IPS DF 6.9 (cell line): ENCODE results near the gene MNAT1.
"Not testable (repeated sequence)": the region's sequence is repeated elsewhere in the genome, so short reads cannot be mapped to it uniquely, and the experiment has no call there.

ENCODE experiments used
- DNase-seq: peaks from one replicate; pipeline ENCODE4 v3.0.0-alpha.2; 2013; ENCODE audit warnings: low read depth, low spot score
- H3K27ac ChIP-seq: one replicate; pipeline ENCODE4 v1.5.1; 2013; ENCODE audit warnings: low read length, control low read depth
- H3K27me3 ChIP-seq: 2 replicates; pipeline ENCODE4 v1.6.1; 2013; ENCODE audit warnings: mild to moderate bottlenecking, low read length; ENCODE audit not compliant: control insufficient read depth, insufficient read depth
- H3K36me3 ChIP-seq: 2 replicates; pipeline ENCODE4 v1.6.1; 2013; ENCODE audit warnings: low read length; ENCODE audit not compliant: control insufficient read depth, insufficient read depth
- H3K4me1 ChIP-seq: 2 replicates; pipeline ENCODE4 v1.6.1; 2013; ENCODE audit warnings: low read length; ENCODE audit not compliant: control insufficient read depth, insufficient read depth
- H3K4me3 ChIP-seq: 2 replicates; pipeline ENCODE4 v1.5.1; 2013; ENCODE audit warnings: mild to moderate bottlenecking, low read length
- H3K9me3 ChIP-seq: 2 replicates; pipeline ENCODE4 v1.6.1; 2013; ENCODE audit warnings: low read length, inconsistent platforms; ENCODE audit not compliant: control insufficient read depth, insufficient read depth
- WGBS: extraction: QIAGEN DNeasy Blood & Tissue Kit; methylation state at CpG from one replicate; pipeline ENCODE4 v1.1.7; 2013; ENCODE audit warnings: mixed read lengths, missing lambda C conversion rate; ENCODE audit not compliant: insufficient read length, insufficient coverage; 5-methylcytosine and 5-hydroxymethylcytosine counted together

MNAT1 gene

DNA sequence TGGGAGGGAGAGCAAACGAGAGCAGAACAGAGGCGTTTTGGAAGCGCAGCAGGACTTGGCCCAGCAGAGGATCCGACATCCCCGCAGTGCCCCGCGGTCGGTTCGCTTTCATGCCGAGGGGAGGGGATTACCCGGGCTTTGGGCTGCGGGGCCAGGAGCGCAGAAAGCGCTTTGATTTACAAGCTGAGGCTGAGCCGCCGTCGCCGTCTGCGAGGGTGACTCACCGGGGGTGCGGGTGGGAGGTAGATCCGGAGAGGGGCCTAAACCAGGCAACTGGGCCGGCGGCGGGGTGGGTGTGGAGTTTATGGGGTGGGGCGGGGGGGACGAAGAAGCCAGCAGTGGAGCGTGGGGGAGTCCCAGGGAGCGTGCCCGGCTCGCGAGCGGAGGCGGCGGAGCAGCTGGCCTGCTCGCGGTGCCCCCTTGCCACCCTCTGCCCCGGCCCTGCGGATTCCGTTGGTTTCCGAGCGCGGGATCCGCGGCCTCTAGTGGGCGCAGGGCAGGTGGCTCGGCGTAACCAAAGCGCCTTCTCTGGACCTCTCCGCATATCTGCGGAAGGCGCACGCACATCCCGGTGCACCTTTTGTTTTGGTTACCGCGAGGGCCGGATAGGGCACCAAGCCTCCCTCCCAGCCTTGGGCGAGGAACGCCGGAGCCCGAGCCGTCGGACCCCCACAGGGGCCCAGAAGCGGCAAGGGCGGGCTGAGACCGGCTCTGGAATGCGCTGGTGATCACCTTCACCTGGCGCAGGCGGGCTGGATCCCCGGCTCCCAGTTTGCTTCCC lies 13.0 kb upstream of the MNAT1 start:
- peaks cover 6% of the 10 kb centered on the region for H3K36me3 ChIP-seq
- H3K9me3 ChIP-seq: no peaks in the 10 kb centered on the region
- no peak for DNase-seq
- H3K4me3 ChIP-seq: peak overlapping the region; percentile 88
- peaks cover 2% of the 10 kb centered on the region; the same call in 1 of the 2 replicates for H3K4me1 ChIP-seq
- no peaks in the 10 kb centered on the region for H3K27me3 ChIP-seq
- H3K27ac ChIP-seq: no peak overlapping the region
- no CpG with 5 or more reads among the region's 70 CpGs for WGBS

DNA sequence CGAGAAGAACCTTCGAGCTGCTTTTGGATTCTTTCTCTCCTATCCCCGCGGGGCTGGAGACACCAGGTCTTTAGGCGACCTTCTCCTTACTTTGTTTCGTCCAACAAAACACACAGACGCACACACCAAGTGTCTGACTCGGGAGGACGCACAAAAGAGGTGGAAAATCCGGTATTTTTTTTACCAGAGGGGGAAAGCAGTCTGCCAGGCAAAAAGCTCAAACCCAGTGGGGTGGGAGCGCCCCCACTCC lies 12.5 kb upstream of the MNAT1 start:
- H3K4me3 ChIP-seq: peak overlapping the region; percentile 88
- no peak for DNase-seq
- peaks cover 6% of the 10 kb centered on the region for H3K36me3 ChIP-seq
- peaks cover 2% of the 10 kb centered on the region; the same call in 1 of the 2 replicates for H3K4me1 ChIP-seq
- no peak overlapping the region for H3K27ac ChIP-seq
- no CpG with 5 or more reads among the region's 11 CpGs for WGBS
- no peaks in the 10 kb centered on the region for H3K9me3 ChIP-seq
- H3K27me3 ChIP-seq: no peaks in the 10 kb centered on the region

DNA sequence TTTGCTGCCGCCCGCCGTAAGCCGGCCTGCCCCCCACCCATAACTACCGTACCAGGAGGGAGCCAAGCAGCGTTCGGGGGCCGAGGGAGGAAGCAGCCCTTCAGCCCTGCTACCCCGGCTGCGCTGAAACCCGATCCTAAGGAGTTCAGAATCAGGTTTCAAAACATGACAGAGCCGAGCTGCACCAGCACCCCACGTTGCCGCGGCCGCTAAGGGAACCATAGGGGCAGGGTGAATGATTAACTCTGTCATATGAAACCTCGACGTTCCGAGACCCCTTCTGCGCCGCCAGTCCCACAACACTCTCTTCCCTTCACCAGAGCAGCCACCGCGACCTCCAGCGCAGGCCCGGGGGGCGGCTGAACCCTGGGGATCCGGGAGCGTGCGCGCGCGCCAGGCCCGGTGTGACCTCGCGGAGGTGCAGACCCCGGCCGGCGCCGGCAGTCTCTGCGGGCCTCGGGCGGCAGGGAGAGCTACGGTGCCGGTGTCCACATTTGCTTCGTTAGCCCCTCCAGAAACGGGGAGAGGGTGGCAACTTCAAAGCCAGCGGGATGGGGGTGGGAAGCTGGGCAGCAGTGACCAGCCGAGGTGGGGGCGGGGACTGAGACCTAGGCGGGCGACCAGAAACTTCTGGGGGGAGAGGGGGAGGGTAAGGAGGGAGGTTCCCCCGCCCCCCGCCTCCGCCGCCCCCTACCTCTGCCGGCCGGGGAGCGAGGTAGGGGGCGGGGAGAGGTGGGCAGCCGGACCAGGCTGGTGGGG lies 12.0 kb upstream of the MNAT1 start:
- H3K27me3 ChIP-seq: no peaks in the 10 kb centered on the region
- DNase-seq: no peak
- H3K9me3 ChIP-seq: no peaks in the 10 kb centered on the region
- WGBS: no CpG with 5 or more reads among the region's 60 CpGs
- peak overlapping the region; percentile 88 for H3K4me3 ChIP-seq
- H3K36me3 ChIP-seq: peaks cover 6% of the 10 kb centered on the region
- H3K4me1 ChIP-seq: peaks cover 2% of the 10 kb centered on the region; the same call in 1 of the 2 replicates
- no peak overlapping the region for H3K27ac ChIP-seq

DNA sequence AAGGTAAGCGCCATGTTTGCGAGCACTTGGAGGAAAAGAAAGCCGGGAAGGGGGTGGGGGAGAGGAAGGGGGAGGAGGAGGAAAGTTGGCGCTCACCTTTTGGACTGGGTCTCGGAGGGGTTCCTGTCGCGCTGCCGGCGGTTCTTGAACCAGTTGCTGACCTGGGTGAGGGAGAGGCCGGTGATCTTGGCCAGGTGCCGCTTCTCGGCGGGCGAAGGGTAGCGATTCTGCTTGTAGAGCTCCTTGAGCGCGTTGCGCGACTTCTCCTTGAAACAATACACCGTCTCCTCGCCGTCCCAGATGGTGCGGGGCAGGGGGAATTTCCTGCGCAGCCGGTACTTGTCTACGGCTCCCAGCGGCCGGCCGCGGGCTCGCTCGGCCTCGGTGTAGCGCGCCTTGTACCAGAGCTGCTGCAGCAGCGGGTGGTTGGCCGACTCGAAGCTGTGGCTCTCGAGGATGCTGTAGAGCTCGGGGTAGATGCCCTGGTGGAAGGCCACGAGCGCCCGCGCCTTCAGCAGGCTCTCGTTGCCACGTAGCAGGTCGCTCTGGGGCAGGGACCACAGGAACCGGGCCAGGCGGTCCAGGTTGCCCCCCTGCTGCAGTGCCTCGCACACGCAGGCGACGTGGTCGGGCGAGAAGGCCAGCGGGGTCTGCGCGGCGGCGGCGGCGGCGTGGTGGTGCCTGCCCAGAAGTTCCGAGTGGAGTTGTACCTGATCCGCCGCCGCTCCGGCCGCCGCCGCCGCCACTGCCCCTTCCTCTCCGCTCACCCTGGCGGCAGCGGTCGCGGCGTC lies 11.2 kb upstream of the MNAT1 start:
- no peak for DNase-seq
- no peaks in the 10 kb centered on the region for H3K9me3 ChIP-seq
- H3K4me1 ChIP-seq: peaks cover 2% of the 10 kb centered on the region; the same call in 1 of the 2 replicates
- WGBS: no CpG with 5 or more reads among the region's 78 CpGs
- H3K27ac ChIP-seq: no peak overlapping the region
- peaks cover 6% of the 10 kb centered on the region for H3K36me3 ChIP-seq
- H3K27me3 ChIP-seq: no peaks in the 10 kb centered on the region
- peak overlapping the region; percentile 88 for H3K4me3 ChIP-seq

DNA sequence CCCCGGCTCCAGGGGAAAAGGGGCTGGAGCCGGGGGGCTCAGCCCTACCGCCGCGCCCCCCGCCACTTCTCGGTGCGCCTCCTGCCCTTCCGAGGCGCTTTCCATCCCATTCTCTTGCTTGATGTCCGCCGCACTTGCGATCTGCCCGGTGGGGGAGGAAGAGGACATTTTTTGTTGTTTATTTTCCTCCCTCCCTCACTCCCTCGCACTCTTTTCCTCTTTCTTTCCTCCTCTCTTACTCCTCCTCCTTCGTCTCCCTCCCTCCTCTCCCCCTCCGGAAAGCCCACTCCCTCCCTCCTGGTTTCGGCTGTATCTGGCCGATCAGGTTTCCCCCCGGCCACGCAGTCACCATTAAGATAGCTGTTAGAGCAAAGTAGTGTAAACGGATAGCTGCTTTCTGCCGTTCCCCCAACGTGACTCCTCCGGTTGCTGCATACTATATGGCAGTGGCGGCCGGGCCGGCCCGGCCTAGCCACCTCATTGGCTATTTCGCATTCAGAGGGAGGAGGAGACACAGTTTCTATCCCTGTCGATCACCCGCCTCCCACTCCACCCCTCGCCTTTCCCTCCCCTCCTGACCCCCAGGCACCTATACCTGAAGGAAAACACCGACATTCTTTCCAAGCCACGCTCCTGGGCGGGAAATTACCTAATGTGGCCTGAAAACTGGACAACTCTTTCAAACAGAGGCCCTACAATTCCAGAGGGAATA lies 10.5 kb upstream of the MNAT1 start, which contains the start of gene SIX4:
Gene SIX4, minus strand, starts transcription at position 445 of the 712 bp plus-strand sequence. Its CDS starts 277 bp downstream, at position 168.
- H3K27me3 ChIP-seq: no peaks in the 10 kb centered on the region
- peak within 1 kb of the TSS; percentile 88 for H3K4me3 ChIP-seq
- H3K9me3 ChIP-seq: no peaks in the 10 kb centered on the region
- DNase-seq: peak; percentile 91
- peaks cover 6% of the 10 kb centered on the region for H3K36me3 ChIP-seq
- H3K27ac ChIP-seq: no peak within 1 kb of the TSS
- no CpG with 5 or more reads among the region's 36 CpGs for WGBS
- peaks cover 2% of the 10 kb centered on the region; the same call in 1 of the 2 replicates for H3K4me1 ChIP-seq

DNA sequence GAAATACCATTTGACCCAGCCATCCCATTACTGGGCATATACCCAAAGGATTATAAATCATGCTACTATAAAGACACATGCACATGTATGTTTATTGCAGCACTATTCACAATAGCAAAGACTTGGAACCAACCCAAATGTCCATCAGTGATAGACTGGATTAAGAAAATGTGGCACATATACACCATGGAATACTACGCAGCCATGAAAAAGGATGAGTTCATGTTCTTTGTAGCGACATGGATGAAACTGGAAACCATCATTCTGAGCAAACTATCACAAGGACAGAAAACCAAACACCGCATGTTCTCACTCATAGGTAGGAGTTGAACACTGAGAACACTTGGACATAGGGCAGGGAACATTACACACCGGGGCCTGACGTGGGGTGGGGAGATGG lies 3.3 kb upstream of the MNAT1 start:
- H3K27ac ChIP-seq, H3K36me3 ChIP-seq, H3K4me1 ChIP-seq, H3K27me3 ChIP-seq, DNase-seq, H3K9me3 ChIP-seq, H3K4me3 ChIP-seq: not testable (repeated sequence)
- WGBS: no CpG with 5 or more reads among the region's 5 CpGs

DNA sequence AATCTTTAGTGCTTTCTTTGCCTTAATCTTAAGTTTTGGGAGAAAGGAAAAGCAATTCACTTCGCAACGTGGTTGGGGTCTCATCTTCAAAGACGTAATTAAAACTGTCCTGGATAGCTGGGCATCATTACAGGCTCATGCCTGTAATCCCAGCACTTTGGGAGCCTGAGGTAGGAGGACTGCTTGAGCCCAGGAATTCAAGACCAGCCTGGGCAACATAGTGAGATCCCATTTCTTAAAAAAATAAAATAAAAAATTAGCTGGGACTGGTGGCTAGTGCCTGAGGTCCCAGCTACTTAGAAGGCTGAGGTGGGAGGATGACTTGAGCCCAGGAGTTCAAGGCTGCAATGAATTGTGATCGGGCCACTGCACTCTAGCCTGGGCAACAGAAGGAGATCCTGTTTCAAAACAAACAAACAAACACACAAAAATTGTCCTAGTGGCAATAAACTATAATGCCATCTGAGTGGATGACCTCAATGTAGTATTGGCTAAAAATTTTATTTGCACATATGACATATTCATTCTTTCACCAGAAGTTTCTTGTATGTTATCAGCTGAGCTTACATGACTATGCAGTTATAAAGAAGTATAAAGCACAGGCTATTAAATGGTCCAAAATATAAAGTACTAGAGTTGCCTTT lies 1.6 kb upstream of the MNAT1 start:
- no peaks in the 10 kb centered on the region for H3K9me3 ChIP-seq
- no CpG with 5 or more reads among the region's 4 CpGs for WGBS
- DNase-seq: no peak

DNA sequence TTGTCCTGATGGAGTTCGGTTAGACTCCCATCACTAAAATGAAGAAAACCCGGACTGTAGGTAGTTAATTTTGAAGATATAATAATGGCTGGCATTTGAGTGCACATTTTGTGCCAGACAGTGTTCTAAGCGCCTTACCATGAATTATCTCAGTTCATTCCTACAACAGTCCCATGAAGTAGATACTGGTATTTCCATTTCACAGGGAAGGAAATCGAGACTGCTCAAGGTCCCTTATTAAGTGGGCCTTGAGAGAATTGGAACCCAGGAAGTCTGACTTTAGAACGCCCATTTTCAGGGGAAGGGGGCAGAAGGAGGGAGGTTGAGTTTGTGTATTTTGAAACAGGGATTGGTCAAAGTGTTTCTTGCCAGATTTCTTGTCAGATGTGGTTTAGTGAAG lies 855 bp downstream of the MNAT1 start:
- no peak overlapping the region for H3K27ac ChIP-seq
- no CpG with 5 or more reads among the region's 5 CpGs for WGBS
- H3K36me3 ChIP-seq: no peaks in the 10 kb centered on the region
- peak overlapping the region; percentile 94; the same call in 1 of the 2 replicates for H3K4me3 ChIP-seq
- H3K4me1 ChIP-seq: no peaks in the 10 kb centered on the region
- DNase-seq: no peak
- H3K27me3 ChIP-seq: no peaks in the 10 kb centered on the region
- H3K9me3 ChIP-seq: no peaks in the 10 kb centered on the region

More for the DNA sequence above, 1.6 kb upstream of the MNAT1 start:
- no peak overlapping the region for H3K27ac ChIP-seq
- H3K36me3 ChIP-seq: no peaks in the 10 kb centered on the region
- no peaks in the 10 kb centered on the region for H3K27me3 ChIP-seq
- no peaks in the 10 kb centered on the region for H3K4me1 ChIP-seq
- H3K4me3 ChIP-seq: no peak overlapping the region

DNA sequence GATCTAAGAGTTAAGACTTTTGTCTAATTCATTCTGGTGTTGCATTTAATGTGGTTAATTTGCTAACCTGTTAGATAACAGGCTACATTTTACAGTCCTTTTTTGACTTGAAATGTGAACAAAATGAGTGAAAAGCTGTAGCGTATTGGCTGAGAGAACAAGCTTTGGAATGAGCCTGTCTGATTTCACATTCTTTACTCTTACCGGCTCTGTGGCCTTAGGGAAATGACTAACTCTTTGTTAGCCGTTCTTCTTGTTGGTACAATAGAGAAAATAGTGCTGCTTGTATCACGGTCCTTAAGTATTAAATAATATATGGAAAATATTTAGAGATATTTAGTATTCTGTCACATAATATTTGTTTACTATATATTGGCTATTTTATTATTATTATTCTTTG lies 1.9 kb downstream of the MNAT1 start:
- Histone ChIP-seq H3K27me3 (no peaks in the 10 kb centered on the region), H3K9me3 (no peaks in the 10 kb centered on the region), H3K27ac (no peak overlapping the region), H3K36me3 (no peaks in the 10 kb centered on the region), H3K4me1 (no peaks in the 10 kb centered on the region), H3K4me3 (no peak overlapping the region)
- no CpG with 5 or more reads among the region's 4 CpGs for WGBS
- DNase-seq: no peak
